Measurements from ENCODE around the gene PHACTR4.

The PHACTR4 gene

GRCh38 chr1:28436211-28436769 lies 66.8 kb downstream of the PHACTR4 start:
- Histone ChIP-seq H3K27me3 (ENCODE audit: insufficient read depth, poor library complexity, severe bottlenecking) (no peaks in the 10 kb centered on the region), H3K27ac (replicated peaks) (no peak overlapping the region), H3K4me3 (replicated peaks; ENCODE audit: insufficient read depth, low read length) (no peak overlapping the region)
- TF ChIP-seq POLR2AphosphoS5 (IDR thresholded peaks at IDR 0.05; ENCODE audit: low read depth) (no peak), CTCF (IDR thresholded peaks at IDR 0.05; ENCODE audit: insufficient read depth, low read length) (no peak), GABPA (IDR thresholded peaks at IDR 0.05; ENCODE audit: low read depth) (no peak), SPI1 (IDR thresholded peaks at IDR 0.05; ENCODE audit: borderline replicate concordance, low read depth) (no peak), REST (IDR thresholded peaks at IDR 0.05; ENCODE audit: insufficient replicate concordance, low read depth) (no peak)
- DNase-seq (ENCODE audit: low read depth in 1 of 2, low spot score in 1 of 2) = no peak

- Histone ChIP-seq H3K27ac (replicated peaks) (no peak overlapping the region), H3K27me3 (ENCODE audit: insufficient read depth, poor library complexity, severe bottlenecking) (no peaks in the 10 kb centered on the region), H3K4me3 (replicated peaks; ENCODE audit: insufficient read depth, low read length) (no peak overlapping the region)
- DNase-seq (ENCODE audit: low read depth in 1 of 2, low spot score in 1 of 2) = peak in 1 of 2 experiments; percentile 7
- TF ChIP-seq SPI1 (IDR thresholded peaks at IDR 0.05; ENCODE audit: borderline replicate concordance, low read depth) = no peak
- TF ChIP-seq CTCF (IDR thresholded peaks at IDR 0.05; ENCODE audit: insufficient read depth, low read length) = no peak
- TF ChIP-seq GABPA (IDR thresholded peaks at IDR 0.05; ENCODE audit: low read depth) = no peak
- no peak for TF ChIP-seq REST (IDR thresholded peaks at IDR 0.05; ENCODE audit: insufficient replicate concordance, low read depth)
- no peak for TF ChIP-seq POLR2AphosphoS5 (IDR thresholded peaks at IDR 0.05; ENCODE audit: low read depth)
Observed at GRCh38 chr1:28437264-28437923, 67.9 kb downstream of the PHACTR4 start.

DNA sequence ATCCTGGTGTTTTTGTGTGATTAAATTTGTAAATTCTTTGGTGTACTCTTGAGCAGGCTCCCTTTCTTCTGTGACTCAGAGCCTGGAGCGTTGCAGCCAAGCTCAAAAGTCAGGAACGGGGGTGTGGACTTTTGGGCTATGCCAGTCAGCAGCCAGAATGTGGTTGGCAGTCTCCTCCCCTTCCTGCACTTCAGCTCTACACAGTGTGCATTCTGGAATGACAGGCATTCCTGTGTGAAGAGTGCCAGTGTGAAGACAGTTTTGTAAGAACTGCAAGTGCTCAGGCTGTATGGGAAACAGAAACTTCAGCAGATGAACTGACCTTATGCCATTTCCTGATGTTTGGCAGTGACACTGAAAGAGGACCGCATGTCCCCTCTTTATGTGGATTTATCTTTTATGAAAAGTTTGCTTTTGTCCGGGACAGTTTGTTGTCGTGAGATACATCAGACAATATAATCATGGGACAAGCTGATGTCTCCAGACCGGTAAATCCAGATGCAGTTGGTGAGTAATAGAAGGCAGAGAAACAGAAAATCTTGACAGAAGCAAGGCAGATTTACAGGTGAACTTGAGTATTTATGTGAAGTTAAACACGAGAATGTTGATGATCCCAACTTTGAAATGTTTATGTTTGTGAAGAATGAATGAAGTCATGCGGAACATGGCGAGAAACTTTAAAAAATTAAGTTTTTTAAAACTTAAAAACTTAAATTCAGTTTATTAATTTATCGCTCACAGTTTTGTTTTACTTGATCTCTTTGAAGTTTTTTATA lies 68.6 kb downstream of the PHACTR4 start:
- no peak overlapping the region for H3K4me3 ChIP-seq (replicated peaks; ENCODE audit: insufficient read depth, low read length)
- no peak overlapping the region for H3K27ac ChIP-seq (replicated peaks)
- H3K27me3 ChIP-seq (ENCODE audit: insufficient read depth, poor library complexity, severe bottlenecking) = no peaks in the 10 kb centered on the region
- TF ChIP-seq GABPA (IDR thresholded peaks at IDR 0.05; ENCODE audit: low read depth) = no peak
- no peak for TF ChIP-seq REST (IDR thresholded peaks at IDR 0.05; ENCODE audit: insufficient replicate concordance, low read depth)
- TF ChIP-seq CTCF (IDR thresholded peaks at IDR 0.05; ENCODE audit: insufficient read depth, low read length) = no peak
- TF ChIP-seq POLR2AphosphoS5 (IDR thresholded peaks at IDR 0.05; ENCODE audit: low read depth) = no peak
- no peak for TF ChIP-seq SPI1 (IDR thresholded peaks at IDR 0.05; ENCODE audit: borderline replicate concordance, low read depth)
- peak; percentile 36 to 59 for DNase-seq (ENCODE audit: low read depth in 1 of 2, low spot score in 1 of 2)

Measured in HL-60 (cell line).